GM21619 (cell line): ENCODE measurements around the gene LAMP1.
"Not testable (repeated sequence)": the region's sequence is repeated elsewhere in the genome, so short reads cannot be mapped to it uniquely, and the experiment has no call there.

Experiments used
- ATAC-seq: cut with Tn5 transposase; IDR thresholded peaks from one replicate; pipeline ENCODE4 v1.9.1; 2021; ENCODE audit not compliant: unreplicated experiment

Gene LAMP1

DNA sequence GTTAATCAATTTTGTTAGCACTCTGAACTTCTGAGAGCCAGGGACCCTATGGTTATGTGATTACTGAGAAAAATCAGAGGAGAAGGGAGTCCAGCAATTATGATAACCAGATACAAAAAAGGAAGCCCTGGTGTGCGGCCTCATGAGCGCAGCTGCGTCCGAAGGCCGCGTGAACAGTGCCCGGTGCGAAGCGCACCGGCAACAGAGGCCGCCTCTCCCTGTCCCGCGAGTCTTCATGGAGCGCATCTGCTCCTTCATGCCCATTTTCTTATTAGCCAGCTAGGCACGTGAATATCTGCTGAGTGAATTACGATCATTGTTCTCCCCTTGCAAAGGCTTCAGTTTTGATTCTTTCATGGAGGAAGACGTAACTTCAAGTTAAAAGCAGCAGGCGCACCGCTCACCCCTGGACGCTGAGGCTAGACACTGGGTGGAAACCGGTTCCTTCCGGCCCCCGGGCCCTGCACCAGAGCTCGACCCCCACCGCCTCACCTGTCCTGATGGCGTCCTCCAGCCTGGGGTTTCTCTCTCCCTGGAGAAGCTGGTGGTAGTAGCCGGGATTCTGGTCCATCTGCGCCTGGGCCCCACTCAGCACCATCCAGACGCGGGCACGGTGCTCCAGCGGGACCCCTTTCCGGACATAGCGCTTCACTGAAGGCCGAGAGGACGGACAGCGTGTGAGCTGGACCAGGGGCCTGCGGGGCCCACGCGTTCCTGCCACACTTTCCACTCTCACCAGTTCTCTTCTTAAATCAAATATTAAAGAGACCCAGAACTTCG is 58.0 kb downstream of the LAMP1 start:
- no peak for ATAC-seq

DNA sequence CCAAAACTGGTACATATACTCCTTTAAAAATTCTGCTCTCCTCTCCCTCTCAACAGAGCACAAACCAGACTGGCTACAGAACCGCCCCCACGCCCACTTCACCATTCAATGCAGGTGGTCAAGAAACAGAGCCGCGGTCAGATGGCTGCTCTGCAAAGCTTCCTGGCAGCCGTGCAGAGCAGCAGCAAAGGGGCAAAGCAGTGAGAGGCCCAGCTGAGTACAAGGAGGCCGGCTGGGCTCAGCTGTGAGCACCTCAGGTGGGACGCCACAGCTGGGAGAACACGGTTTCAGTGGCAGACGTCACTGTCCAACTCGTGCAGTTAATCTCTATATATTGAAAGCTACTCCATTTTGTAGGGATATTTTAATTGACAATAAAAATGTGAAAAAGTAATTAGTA is 58.6 kb downstream of the LAMP1 start:
- ATAC-seq = no peak

DNA sequence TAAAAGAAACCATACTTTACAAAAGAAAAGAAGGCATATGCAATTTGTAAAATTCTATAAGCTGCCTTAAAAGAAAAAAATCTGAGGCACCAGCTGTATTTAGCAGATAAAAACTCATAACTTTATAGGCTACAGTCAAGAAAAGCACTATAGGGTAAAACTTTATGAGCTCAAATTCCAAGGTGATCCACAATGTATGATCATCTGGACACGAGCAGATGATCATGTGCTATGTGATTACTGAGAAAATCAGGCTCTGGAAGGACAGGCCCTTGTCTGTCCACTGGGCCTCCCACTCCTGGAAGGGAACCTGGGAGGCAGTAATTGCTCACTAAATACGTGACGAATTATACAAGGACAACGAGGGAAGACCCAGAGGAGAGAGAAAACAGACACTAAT is 59.6 kb downstream of the LAMP1 start:
- no peak for ATAC-seq

DNA sequence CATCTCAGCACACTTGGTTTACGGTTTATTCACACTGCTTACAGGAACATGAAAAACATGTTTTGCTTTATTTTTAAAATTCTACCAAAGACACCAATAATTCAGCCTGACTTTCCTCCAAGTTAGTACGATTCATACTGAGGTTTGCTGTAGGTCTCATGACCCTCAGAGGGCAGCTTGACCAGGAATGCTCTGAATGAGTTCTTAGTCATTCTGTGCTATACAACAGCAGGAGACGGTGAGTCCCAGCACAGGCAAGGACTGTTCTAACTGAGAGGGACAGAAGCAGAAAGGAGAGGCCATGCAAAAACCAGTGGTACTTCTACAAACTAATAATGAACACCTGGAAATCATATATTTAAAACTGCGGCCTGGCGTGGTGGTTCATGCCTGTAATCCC is 60.5 kb downstream of the LAMP1 start:
- no peak for ATAC-seq

DNA sequence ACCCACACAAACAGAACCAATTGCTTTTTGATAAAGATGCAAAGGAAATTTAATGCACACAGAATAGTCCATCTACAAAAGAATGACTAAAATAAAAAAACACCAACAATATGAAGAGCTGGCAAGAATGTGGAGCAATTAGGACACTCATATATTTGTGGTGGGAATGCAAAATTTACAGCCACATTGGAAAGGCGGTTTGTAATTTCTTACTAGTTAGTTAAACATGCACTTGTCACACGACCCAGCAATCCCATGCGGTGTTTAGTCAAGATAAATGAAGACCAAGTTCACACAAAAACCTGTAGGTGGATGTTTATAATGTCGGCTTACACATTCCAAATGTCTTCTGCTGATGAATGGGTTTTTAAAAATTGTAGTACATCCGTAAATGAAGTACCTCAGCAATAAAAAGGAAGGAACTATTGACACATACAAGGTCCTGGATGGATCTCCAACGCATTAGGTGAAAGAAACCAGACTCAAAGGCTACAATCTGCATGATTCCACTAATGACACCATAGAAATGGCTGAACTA is 61.7 kb downstream of the LAMP1 start:
- ATAC-seq = no peak

DNA sequence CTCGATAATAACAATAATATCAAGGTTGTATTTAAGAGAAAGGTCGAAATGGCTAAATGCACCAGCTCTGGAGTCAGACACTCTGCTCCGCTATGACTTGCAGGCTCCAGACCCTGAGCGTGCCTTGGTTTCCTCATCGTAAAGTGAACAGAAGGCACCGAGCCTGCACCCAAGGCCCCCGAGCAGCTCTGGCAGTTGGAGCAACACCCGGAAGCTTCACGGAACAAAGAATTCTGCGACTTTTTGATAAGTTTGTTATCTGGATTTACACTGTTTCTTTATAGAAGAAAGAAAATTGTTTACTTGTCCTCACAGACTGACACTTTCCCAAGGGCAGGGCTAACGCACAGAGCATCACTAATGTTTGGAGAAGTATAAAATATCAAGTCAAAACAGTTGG is 62.5 kb downstream of the LAMP1 start:
- ATAC-seq = no peak

DNA sequence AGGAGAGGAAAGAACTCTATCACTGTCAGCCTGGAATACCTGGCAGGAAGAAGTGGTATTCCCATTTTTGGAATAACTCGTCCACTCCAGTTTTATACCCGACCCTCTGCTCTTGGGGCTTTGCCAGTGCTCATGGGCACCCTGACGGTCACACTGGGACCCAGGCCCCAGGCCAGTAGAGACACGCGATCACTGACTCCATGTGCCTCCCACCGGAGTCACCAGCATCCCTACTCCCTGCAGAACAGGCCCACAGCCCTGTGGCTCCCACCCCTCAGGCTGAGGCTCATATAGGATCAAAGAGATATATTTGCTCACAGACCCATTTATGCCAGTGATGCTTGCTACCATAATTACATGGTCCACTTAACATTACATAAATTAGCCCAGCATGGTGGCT is 63.4 kb downstream of the LAMP1 start:
- no peak for ATAC-seq

DNA sequence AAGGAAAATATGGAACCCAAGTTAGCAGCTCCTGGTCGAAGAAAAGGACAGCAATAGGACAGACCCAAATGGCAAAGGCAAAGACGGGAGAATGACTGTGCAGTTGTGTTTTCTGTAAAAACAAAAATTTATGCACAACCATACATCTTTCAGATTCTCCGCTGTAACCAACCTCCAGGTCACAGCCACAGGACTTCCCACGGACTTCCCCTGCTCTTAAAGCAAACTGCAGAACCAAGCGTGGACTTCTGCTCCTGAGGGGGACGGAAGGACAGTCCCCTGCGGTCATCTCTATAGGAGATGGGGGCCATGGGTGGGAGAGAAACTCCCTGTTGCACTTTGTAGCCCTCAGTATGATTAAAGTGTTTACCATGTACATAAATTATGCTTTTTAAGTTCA is 64.4 kb downstream of the LAMP1 start:
- no peak for ATAC-seq

DNA sequence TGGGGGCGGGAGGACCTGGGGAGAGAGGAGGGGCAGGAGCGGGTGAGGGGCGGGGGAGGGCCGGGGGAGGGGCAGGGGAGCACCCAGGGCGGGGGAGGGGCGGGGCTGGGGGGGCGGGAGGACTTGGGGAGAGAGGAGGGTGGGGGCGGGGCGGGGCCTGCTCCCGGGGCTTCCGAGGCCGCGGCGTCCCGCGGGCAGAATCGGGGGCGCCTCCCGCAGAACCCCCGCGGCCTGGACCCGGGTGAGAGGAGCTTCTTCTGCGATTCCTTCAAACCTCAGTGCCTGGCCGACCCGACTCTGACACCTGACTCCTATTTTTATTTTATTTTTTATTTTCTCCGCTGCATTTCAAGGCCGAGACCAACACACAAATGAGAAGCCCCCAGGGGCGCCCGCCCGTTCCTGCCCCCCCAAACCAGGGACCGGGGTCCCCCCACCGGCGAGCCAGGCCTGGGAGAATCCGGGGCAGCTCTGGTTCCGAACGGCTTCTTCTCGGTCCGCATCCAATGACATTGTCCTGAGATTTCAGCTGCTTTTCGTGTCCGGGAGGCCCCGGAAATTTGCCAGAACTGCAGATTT is 67.4 kb downstream of the LAMP1 start:
- ATAC-seq = no peak

DNA sequence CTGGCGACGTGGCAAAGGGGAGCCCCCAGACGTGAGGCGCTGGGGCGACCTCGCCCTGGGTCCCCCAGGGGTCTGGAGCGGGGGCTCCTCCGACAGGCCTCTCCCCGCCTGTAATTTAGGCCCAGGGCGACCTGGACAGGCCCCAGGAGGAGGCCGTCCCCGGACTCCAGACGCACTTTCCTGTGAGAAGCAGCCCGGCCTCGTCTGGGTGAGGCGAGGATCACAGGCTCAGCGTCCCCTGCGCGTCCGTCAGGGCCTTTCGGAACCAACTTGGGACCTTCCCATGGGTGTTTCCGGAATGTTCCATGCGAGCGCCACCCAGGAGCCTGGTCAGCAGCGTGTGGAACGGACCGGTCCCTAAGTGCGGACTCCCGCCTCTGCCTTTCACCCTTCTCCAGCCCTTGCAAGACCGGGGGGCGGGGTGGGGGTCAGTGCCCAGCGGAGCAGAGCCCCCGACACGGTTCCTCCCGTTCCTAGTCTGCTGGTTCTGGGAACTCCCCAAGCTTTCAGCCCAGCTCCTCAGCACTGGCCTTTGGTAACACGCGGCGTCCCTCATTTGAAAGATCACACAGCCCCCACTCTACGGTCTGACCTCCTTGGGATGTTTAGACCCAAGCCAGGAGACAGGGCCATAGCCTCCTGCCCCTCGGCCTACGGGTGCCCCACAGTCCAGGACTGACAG is 68.0 kb downstream of the LAMP1 start:
- ATAC-seq = no peak

DNA sequence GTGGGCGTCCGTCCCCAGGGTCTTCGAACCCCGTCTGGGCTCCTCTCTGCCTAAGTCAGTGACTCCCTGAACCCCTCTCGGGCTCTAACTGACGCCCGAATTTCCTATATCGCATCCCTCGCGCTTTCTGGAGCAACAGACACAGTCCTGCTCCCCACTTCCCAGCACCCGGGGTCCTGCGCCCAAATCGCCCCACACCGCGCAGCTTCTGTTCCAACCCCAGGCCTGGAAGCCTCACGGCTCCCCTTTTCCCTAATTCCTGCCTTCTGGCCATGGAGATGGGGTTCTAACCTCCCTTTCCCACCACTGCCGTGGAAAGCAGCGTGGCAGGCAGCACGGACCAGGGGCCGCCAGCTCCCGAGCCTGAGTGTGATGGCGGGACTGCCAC is 68.5 kb downstream of the LAMP1 start:
- no peak for ATAC-seq

DNA sequence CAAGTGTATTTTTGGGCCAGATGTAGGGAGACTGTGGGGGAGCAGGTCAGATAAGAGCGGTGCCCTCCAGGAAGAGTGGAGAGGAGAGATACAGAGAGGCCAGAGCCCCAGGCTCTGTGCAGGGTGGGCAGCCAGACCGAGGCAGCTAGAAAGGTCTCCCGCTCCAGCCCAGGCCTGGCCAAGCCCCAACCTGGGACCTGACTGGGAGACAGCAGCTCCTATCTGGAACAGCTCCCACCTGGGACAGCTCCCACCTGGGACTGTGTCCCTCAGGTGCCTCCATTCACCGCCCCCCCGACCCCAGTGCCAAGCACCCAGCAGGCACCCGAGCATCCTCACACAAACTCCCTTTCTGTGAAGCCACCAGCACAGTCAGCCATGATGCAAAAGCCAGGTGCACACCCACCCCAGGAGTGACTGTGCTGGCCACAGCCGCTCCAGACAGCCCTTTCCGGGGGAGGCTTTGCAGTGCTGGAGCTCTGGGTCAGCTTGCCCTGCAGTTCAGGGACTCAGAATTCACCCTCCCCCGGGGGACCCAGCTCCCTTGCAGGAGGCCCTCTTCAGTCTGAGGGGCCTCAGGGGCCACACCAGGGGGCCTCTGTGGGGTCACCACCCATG is 69.0 kb downstream of the LAMP1 start:
- ATAC-seq = no peak

DNA sequence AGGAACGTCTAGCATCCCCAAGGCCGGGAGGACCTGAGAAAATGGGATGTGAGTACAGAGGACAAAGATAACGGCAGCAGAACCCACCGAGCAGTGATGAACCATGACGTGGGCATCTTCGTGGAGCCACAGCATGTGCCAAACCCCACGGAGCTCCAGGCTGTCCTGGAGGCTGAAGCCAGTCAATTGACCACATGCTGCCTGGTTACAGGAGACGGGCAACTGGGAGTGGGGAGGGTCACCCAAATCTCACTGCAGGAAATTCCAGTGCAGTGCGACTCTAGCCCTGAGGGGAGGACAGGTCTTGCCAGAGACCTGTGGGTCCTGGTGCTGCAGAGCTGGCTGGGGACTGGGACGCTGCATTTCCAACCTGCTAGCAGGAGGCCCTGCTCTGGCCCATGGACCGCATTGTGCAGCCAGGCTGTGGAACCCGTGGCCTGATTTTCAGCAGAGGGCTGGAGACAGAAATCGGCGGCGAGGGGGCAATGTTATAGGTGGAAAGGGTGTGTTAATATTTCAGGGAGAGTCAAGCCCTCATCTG is 70.1 kb downstream of the LAMP1 start:
- ATAC-seq = no peak

DNA sequence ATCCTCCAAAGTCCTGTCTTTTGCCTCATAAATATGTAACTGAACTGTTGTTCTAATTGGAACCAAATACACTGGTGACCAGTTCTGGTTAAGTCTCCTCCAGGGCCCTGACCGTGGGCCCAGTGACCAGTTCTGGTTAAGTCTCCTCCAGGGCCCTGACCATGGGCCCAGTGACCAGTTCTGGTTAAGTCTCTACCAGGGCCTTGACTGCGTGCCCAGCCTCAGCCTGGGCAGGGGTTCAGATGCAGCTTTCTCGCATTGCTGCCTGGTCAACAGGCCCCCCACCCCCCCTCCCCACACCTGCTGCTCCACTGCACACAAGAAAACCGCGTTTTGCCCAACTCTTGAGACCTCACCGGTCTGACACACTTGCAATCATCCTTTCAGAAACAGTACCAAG is 70.7 kb downstream of the LAMP1 start:
- ATAC-seq = no peak

DNA sequence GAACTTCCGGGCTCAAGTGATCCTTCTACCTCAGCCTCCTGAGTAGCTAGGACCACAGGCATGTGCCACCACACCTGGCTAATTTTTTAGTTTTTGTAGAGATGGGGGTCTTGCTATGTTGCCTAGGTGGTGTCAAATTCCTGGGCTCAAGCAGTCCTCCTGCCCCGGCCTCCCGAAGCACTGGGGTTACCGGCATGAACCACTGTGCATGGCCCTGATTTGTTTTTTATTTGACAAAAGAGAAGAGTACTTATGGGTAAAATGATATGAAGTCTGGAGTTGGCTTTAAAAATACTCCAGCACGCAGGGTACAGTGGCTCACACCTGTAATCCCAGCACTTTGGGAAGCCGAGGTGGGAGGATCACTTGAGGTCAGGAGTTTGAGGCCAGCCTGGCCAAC is 71.3 kb downstream of the LAMP1 start:
- not testable (repeated sequence) for ATAC-seq

DNA sequence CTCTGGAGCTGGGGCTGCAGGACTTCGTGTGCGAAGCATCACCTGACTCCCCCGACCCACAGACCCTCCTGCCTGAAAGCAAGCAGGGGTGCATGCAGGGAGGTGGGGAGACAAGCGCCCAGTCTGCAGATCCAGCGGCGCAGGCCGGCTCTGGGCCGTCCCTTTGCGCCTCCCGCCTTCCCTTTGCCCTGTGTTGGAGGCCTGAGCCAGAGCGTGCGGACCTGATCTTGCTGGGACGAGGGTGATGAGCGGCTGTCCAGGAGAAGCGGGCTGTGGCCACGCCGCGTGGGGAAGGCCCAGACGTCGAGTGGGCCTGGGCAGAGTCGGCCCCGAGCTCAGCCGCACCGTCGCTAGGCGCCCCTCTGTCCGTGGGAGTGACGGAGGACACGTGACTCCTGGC is 72.2 kb downstream of the LAMP1 start:
- ATAC-seq = no peak

DNA sequence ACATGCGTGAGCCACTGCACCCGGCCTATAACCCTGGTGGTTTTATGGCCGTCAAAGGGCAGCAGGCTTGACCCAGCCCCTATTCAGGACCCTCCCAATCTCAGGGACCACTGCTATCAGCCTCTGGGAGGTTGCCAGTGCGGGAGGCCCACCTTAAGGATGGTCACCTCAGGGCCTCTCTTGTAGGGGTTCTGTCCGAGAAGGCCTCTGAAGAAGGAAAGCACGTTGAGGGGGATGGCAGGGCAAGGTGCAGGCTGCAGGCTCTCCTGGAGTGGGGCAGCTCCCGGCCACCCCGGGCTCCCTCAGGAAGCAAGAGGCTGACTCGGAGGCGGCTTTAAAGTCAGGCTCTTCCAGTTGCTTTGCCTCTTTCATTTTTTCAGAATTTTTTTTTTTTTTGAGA is 72.8 kb downstream of the LAMP1 start:
- ATAC-seq = no peak

DNA sequence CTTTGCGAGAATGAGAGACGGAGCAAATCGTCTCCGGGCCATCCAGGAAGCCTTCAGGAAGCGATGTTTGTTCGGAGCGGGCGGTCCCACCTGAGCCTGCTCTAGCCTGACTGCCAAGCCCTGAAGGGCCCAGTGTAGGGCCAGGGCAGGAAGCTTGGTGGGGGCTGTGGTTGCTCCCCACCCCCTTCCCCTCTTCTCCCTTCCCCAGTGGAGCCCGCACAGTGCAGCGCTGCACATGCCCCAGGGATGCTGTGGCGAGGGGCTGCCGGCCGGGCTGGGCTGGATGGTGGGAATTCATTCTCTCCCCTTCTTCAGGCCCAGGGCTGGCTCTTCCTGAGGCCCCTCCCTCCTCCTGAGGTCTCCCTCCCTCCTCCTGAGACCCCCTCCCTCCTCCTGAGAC is 74.0 kb downstream of the LAMP1 start:
- ATAC-seq = no peak

DNA sequence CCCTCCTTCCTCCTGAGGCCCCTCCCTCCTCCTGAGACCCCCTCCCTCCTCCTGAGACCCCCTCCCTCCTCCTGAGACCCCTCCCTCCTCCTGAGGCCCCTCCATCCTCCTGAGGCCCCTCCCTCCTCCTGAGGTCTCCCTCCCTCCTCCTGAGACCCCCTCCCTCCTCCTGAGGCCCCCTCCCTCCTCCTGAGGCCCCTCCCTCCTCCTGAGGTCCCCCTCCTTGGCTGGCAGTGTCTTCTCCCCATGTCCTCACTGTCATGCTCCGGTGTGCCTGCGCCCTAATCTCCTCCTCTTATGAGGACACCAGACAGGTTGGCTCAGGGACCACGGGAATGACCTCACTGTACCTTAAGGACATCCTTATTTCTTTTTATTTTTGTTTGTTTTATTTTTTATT is 74.7 kb downstream of the LAMP1 start:
- ATAC-seq = not testable (repeated sequence)
